NCI-H2029 (cell line): ENCODE data around the gene GGTA1.

Source experiments
- DNase-seq: peaks from one replicate; lab custom pipeline; 2025; lab: John Stamatoyannopoulos, UW

GGTA1 gene

DNA sequence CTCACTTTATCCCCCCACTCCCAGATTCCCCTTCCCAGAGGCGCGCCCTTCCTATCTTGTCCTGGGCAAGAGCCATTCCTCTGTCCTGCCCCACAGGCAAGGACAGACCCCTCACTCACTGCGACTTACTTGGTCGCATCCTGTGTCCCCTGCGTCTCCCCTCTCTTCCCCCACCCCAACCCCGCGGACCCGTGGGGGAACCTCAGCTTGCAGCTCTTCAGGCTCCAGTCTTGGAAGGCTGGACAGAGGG, 542 bp downstream of the GGTA1 start:
- DNase-seq, result no peak

GRCh38 chr9:121498487-121499176, 1.0 kb downstream of the GGTA1 start:
- no peak for DNase-seq

GRCh38 chr9:121498150-121498486, 1.5 kb downstream of the GGTA1 start:
- peak; percentile 84 for DNase-seq

DNA sequence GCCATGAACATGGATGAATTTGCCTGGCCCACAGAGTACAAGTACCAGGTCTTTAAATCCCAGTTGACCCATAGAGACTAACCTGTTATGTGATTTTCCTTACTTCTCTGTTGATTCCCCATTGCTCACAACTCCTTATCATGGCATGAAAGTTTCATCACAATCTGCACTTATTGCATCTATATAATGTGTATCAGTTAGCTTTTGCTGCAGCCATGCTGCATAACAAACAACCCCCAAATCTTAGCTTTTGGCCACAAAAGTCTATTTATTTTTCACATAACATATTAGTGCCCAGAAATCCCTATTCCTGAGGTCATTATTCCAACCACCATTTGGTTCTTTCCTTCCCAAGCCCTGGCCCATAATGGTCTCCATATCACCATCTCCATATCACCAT, 3.7 kb downstream of the GGTA1 start:
- no peak for DNase-seq

- no peak for DNase-seq
Observed at GRCh38 chr9:121494192-121494591, 5.5 kb downstream of the GGTA1 start.

DNA sequence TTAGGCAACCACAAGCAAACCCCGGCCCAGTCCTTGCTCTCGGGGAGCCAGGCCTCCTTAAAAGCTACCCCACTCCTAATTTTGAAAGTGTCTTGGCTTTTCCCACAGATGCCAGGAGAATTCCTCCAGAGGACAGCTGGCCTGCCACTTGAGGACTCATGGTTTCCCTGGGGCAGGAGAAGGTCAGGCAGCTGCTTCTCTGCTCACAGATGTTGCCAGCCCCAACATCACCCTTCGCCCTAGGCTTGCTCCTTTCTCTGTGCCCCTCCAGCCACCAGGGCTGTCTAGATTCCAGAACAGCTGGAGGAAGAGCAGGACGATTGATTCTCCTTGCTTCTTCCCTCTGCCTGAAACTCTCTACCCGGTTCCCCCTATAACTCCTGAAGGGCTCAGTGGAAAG, 8.5 kb downstream of the GGTA1 start:
- no peak for DNase-seq

DNA sequence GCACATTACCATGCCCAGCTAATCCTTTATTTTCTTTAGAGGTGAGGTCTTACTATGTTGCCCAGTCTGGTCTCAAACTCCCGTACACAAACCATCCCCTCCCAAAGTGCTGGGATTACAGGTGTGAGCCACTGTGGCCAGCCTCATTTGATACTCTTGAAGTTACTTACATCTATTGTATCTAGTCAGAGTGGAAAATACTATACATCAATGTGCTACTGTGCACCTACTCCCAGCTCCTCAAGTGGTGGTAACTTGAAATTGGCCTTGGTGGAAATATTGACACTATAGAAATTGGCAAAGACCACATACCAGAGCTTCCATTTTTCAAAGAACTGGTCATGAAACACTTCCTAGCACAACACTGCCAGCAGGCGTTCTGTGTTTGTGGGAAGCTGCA, 10.3 kb downstream of the GGTA1 start:
- no peak for DNase-seq

DNA sequence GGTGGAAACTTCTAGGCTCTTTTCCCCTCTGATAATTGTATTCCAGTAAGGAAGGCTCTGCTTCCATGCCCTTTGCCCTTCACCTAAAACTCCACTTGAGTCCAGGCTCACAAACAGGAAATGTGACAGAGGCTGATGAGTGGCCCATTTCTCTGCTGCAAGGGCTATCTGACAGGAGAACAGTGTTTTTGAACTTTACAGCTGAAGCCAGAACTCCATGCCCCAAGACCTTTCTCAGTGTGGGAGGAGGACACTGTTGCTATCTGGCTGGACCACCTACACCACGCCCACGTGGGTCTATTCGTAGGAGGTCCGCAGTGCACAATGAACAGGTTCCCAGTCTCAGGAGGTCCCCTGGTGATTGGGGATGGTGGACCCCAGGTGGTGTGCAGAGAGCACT, 13.6 kb downstream of the GGTA1 start:
- no peak for DNase-seq

DNA sequence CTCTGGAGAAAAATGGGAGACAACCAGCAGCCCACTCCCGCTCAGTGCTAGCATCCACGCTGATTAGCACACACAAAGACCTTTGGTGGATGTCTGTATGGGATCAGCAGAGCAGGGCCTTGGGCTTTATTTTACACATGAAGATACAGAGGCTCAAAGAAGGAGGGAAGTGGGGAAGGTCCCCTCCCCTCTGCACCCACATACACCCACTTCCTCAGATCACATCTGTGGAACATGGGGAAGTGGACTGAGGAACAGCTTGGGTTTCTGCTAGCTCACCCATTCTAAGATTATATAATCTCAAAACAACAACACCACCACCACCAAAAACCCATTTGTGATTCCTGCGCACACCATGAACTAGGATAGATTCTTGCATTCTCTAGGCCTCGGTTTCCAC, 14.0 kb downstream of the GGTA1 start:
- no peak for DNase-seq

- DNase-seq, result no peak
Observed at GRCh38 chr9:121484651-121485446, 14.8 kb downstream of the GGTA1 start.

GRCh38 chr9:121483473-121484031, 16.1 kb downstream of the GGTA1 start:
- DNase-seq, result no peak

DNA sequence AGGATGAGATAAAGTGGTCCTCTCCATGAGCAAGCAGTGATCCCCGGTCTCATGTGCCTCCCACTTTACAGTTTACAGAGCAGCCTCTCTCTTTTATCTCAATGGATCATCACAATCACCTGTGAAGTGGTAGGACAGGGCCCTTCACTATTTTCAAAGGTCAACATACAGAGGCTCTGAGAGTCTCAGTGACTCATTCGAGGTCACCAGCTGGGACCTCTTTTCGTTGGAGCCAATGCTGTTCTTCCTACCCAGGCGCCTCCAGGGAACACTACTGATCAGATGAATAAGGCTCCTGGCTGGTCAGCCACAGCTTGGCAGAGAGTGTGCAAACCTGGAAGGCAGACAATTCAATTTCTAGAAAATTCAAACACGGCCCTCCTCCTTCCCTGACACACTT, 16.6 kb downstream of the GGTA1 start:
- peak; percentile 74 for DNase-seq

DNA sequence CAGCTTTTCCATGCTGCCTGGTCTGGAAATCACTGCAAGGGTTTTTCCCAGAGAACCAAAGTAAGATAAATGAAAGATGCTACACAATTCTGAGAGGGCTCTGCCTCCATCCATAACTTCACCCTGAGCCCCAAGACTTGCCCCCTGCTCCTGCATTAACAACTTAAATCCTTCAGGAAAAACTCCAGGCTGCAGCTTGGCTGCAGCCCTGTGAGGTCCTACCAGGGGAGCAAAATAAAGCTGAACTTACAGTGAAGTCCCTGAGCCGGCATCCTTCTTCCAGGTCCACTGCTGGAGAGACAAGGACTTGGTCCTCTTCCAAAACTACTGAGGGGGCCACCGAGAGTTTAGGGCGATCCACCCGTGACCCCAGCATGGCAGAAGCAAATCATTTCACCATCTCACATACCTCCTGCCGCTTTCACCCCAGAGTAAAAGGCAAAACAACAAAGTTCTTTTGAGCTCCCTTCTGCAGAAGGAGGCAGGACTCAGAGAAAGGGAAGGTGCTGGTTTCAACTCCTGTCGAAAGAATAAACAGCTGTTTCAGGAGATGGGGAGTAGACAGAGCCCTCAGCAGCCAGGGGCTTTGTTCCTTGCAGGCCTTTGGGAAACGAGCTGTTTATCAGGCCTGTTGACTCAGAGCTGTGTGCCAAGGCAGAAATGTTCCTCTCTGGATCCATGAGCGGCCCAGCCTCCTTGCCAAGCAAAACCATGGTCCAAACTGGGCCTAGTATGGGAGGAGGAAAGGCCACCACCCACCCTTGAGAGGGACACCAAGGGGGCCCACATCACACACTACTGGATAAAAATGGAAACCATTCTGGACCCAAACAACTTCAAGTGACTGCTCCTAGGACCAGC, 20.6 kb downstream of the GGTA1 start:
- DNase-seq, result no peak

GRCh38 chr9:121476156-121476555, 23.5 kb downstream of the GGTA1 start:
- DNase-seq, result no peak

GRCh38 chr9:121474231-121474947, 25.3 kb downstream of the GGTA1 start:
- DNase-seq, result no peak

- no peak for DNase-seq
Observed at GRCh38 chr9:121473229-121473628, 26.4 kb downstream of the GGTA1 start.

DNA sequence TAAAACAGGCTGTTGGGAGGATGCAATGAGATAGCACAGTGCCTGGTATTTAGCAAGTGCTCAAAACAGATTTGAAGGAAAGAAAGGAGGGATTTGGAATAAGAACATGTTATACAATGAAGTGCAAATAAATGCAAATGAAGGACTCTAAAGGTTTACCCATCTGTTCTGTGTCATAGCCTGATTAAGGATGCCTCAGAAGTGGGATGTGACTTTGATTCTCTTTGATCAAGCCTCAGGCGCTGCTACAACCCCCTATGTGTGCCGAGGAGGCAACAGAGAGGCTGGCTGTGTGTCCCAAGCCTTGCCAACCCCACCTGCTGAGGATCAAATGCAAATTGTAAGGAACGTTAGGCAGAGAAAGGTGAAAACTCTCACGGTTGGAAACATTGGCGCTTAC, 27.2 kb downstream of the GGTA1 start:
- no peak for DNase-seq

- no peak for DNase-seq
Observed at GRCh38 chr9:121466142-121466541, 33.5 kb downstream of the GGTA1 start.

GRCh38 chr9:121464968-121465367, 34.7 kb downstream of the GGTA1 start:
- no peak for DNase-seq

GRCh38 chr9:121463026-121463807, 36.4 kb downstream of the GGTA1 start:
- peak; percentile 32 for DNase-seq

DNA sequence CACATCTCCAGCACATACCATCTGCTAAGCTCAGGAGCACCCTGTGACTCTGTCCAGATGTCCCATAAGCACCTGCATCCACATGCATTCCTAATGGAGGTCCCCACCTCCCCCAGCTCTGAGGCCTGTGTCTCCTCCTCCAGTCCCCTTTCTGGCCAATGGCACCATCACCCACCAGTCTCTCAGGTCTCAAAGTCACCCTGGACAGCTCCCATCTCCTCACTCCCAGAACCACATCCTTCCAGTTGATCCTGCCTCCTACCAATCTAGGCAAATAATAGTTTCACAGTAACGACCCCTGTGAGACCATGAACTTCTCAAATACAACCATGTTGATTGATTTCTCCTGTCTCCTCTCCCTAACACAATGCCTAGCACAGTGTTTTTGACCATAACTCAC, 40.1 kb downstream of the GGTA1 start:
- no peak for DNase-seq
